GM18508 (cell line): Measurements from ENCODE around the gene PTTG1IP.

Source experiments
- ATAC-seq: cut with Tn5 transposase; IDR thresholded peaks from one replicate; pipeline ENCODE4 v1.9.1; 2021; ENCODE audit warnings: moderate number of reproducible peaks; ENCODE audit not compliant: insufficient read depth, unreplicated experiment

PTTG1IP gene

GRCh38 chr21:44910229-44911067 lies 37.0 kb upstream of the PTTG1IP start:
- ATAC-seq = no peak

DNA sequence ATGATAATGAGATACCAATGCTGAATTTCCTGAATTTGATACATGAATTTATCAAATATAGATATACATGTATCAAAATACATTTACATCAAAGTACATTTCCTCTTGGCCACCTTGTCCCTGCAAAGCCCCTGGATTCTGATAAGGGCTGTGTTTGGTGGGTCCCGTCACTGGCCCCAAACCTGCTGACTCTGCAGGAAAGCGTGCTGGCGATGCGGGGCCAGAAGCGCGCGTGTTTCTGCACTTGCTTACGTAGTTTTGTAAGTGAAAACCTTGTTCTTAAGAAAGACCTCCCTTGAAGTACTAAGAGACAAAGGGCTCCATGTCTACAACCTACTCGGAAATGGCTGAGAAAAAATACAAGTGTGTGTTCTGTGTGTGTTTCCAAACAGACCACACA lies 36.2 kb upstream of the PTTG1IP start:
- no peak for ATAC-seq

DNA sequence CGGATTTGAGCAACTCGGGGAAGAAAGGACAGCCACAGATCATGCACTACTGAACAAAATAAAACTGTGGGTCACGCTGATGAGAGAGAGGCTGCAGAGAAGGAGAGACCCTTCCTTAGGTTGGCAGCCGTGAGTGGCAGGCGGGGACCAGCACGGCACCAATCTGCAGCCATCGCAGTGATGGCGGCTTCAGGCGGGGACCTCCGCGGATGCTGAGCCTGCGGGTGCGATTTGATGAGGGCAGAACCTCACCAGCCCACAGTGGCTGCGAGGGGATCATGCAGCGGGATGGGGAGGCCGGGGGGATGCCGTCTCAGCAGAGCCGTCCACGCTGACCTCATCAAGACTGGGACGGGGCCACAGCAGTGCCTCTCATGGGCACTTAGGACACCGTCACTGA lies 35.4 kb upstream of the PTTG1IP start:
- no peak for ATAC-seq

DNA sequence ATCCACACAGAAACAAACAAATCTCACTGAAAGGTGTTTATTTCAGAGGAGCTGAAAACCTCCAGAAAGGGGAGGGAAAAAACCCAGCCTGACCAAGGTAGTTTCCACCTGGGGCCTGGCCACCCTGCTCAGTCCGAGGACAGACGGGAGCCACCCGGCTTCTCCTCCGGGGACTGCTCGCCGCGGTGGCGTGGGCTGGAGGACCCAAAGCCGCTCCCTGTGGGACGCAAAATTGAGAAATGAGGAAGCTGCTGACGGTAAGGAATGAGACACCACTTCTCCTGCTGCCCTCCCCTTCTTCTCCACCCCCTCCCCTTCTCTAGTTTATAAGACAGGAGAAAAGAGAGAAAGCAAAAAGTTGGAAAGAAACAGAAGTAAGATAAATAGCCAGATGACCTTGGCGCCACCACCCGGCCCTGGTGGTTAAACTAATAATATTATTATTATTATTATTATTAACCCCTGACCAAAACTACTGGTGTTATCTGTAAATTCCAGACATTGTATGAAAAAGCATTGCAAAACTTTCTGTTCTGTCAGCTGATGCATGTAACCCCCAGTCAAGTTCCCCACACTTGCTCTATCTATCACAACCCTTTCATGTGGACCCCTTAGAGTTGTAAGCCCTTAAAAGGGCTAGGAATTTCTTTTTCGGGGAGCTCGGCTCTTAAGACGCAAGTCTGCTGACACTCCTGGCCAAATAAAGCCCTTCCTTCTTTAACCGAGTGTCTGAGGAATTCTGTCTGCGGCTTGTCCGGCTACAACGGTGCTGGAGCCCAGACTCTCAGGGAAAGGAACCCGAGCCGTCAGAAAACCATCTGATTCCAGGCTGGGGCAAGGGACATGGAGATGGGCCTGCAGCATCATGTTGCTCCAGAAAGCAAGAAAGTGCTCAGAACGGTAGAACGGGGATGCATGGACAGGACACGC lies 34.7 kb upstream of the PTTG1IP start:
- ATAC-seq = no peak

- ATAC-seq = no peak
These were observed 33.9 kb upstream of the PTTG1IP start for GRCh38 chr21:44907225-44907965.

- no peak for ATAC-seq
These were observed 32.2 kb upstream of the PTTG1IP start for GRCh38 chr21:44905728-44906090.

- no peak for ATAC-seq
These were observed 31.7 kb upstream of the PTTG1IP start for GRCh38 chr21:44905016-44905727.

DNA sequence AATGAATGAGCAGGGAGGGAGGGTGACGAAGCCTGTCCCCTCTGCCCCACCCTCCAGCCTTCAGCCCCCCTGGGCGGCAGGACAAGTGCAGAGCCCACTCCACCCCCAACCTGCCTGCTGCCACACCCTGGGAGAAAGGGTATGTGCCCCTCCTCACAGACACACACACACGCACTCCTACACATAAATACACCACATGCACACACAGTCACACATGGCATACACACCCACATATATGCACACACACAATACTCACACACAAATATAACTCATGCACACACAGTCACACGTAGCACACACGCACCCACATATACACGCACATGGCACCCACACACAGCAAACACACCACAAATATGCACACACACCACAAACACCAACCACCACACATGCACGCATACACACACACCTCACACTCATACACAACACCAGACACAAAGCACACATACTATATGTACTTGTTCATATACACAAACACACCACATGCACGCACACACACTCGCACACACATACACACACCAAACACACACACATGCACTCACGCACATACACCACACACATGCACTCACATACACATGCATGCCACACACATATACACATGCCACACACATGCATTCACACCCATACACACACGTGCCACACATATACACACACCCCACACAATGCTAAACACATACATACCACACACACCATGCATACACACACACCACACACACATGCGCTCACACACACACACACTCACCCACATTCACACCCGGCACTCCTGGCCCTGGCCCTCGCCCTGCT lies 30.8 kb upstream of the PTTG1IP start:
- ATAC-seq = no peak

DNA sequence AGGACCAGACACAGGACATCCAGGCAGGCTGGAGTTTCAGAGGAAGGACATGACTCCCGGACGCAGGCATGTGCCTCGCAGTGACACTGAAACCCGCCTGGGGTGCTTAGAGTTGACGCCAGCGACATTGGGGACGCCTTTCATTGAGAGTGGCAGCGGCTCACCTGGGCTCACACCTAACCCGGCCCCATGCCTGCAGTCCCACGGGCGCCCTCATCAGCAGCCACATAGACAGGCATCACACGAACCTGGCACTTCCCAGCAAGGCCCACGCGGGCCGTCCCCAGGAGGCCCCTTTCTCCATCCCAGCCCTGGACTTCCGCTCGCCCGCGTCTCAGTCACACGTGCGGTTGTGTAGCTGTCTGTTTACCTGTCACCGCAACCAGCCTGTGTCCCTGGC lies 30.2 kb upstream of the PTTG1IP start:
- no peak for ATAC-seq

DNA sequence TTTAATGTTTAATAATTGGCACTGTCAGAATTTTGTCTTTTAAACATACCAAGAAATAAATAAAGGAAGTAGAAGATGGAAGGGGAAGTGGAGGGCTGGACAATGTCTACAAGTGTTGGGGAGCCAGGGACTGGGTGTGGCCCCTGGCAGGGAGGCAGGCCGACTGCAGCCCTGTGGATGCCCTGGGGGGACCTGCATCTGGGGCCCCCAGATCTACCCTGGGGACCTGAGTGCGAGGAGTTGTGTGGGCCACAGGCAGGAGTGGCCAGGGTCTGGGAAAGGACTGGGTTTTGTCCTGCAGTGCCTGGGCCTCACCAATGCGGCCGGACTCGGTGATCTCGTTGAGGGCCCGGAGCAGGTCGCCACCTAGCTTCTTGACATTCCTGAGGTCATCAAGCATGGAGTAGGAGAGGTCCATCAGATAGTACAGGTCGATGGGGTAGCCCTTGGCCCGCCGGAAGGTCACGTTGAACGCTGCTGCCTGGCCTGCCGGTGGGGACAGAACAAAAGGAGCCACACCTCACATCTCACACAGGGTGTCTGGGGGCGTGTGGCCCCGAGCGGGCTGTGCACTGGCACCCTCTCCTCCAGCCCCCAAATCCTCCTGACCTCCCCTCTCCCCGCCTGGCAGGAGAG lies 29.7 kb upstream of the PTTG1IP start:
- no peak for ATAC-seq

- ATAC-seq = no peak
These were observed 29.0 kb upstream of the PTTG1IP start for GRCh38 chr21:44902268-44903049.

DNA sequence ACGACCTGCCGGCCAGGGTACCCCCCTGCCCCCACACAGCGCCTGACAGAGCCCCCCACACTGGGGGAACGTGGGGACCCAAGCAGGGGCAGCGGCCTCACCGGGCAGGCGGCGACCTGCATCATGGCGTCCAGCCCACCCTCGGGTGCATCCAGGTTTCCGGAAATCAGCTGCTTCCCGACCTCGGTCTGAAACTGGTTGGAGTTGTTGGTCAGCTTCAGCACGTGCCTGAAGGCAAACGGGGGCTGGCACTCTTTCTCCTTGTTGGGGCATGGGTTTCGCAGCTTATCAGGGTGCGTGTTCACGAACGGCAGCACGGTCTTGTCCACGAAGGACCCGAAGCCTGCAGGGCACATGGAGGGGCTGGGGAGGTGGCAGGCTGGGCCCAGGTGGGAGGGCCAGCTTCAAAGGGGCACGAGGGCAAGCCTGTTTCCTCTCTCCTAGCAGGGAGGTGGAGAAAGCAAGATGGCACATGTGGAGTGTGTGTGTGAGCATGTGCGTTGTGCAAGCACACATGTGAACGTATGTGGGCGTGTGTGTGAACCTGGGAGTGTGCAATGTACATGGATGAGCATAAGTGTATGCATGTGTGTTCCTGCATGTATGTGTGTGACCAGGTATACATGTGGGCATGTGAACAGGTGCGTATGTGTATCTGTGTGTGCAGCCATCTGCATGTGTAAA lies 28.0 kb upstream of the PTTG1IP start:
- ATAC-seq = no peak

DNA sequence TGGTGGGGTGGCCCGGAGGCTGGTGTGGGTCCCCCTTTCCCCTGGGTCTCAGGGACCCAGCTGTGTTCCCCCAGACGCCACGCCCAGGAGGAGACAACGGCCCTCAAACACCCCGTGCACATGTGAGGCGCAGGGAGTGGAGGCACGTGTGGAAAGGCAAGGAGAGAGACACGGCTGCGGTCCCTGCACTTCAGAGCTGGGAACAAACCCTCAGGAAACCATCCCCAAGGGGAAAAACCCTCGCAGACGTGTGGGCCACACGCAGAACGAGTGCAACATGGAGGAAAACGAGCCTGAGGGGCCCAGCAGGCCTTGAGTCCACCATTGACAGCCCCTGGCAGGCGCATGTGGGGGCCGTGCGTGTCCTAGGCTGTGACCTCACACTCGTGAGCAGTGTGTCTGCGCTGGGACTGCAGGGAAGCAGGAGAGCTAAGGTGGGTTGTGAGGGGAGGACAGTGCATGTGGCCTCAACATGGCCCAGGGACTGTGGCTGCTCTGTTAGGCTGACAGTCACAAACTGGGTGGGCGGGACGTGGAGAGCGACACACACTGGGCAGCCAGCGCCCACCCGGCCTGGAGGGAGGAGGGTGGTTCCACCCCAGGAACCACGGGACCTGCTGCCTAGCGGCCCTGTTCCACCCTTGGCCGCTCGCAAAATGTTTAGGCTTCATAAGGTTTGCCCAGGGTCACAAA lies 27.2 kb upstream of the PTTG1IP start:
- no peak for ATAC-seq

GRCh38 chr21:44899768-44900558 lies 26.5 kb upstream of the PTTG1IP start:
- ATAC-seq = no peak

DNA sequence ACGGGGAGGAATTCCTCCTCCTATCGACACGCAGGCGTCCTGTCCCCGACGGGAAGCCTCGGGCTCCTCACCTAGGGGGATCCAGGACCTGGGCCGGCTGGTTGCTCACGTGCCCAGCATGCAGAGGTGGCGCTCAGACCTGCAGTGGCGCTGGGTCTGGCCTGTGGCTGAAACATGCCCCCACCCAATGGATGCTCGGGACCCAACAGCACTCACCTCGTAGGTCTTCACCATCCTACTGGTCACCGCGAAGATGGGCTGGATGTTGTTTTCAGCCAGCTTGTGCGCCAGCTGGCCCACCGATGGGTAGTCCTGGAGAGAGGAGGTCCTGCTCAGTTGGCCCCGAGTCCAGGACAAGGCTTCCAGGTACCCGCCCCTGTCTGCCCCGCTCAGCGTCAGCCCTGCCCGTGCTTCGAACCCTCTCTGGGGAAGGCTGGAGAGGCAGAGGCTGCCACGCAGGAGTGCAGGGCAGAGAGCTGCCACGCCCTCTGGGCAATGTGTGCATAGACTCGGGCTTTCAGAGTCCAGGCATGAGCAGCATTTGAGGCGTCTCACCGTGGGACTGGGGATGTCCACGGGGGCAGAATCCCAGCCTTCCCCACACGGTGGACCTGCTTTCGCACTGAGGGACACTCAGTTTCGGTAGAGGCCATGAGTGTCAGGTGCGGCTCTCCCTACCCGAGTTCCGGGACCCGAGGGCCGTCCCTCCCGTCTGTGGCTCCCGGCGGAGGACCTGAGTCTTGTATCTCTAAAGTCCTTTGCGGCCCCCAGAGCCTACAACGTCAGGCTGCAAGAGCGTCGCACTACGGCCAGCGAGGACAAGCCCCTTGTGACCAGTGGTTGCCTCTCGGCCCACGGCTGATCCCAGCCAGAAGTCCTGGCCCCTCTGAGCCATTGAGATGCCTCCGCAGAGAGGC lies 25.6 kb upstream of the PTTG1IP start:
- no peak for ATAC-seq
